Endothelial cell of umbilical vein (primary cell): ENCODE measurements around the gene RNF214. TPM values are rescaled to one million over a fixed set of nuclear protein-coding genes. Genes with fewer than 3 reads are reported as not detected.

Source experiments
- BruUV-seq: library from RNA; stranded (reverse); fragments of 400-500 nt; replicated peaks from 2 replicates; lab custom pipeline; 2021; lab: Mats Ljungman, UMichigan
- CTCF ChIA-PET: fragments of 300-600, 350-600 bp; sonication (Branson Sonifier 250); formaldehyde crosslinking; loops from one replicate; lab custom pipeline; 2021; ENCODE audit warnings: antibody characterized with exemption, inconsistent platforms; lab: Charles Lee
- POLR2A ChIA-PET: fragments of 300-600, 350-600 bp; sonication (Branson Sonifier 250); formaldehyde crosslinking; loops from one replicate; lab custom pipeline; 2021; ENCODE audit warnings: antibody characterized with exemption, inconsistent platforms; lab: Charles Lee
- DNase-seq: peaks from one replicate; pipeline ENCODE4 v3.0.0-alpha.2; 2011; ENCODE audit warnings: low read depth, low spot score
- FAIRE-seq: peaks from 2 replicates; lab custom pipeline; 2011; peaks lifted over from hg19 to GRCh38; lab: Jason Lieb, UNC
- H2AFZ ChIP-seq: 2 replicates; pipeline ENCODE4 v1.6.0; 2012; ENCODE audit warnings: low read depth, low read length, control low read depth, inconsistent platforms
- H3K27ac ChIP-seq: 2 replicates; pipeline ENCODE4 v1.5.1; 2011; ENCODE audit warnings: low read depth, mild to moderate bottlenecking, control low read depth, low read length, moderate library complexity; ENCODE audit not compliant: insufficient read depth
- H3K27me3 ChIP-seq, 2 experiments: 2 replicates each; pipeline versions ENCODE4 v1.6.0 to v1.6.1; 2011; ENCODE audit warnings: low read length in 2 of 2, mixed read lengths in 1 of 2; ENCODE audit not compliant: control insufficient read depth in 2 of 2, insufficient read depth in 2 of 2
- H3K36me3 ChIP-seq, 2 experiments: 2 replicates in 1 of 2; 3 replicates in 1 of 2; pipeline ENCODE4 v1.5.1; 2011; ENCODE audit warnings: low read length in 2 of 2, mild to moderate bottlenecking in 1 of 2, moderate library complexity in 1 of 2; ENCODE audit not compliant: control insufficient read depth in 2 of 2, insufficient read depth in 2 of 2; ENCODE audit errors: extremely low read depth in 1 of 2
- H3K4me1 ChIP-seq: 3 replicates; pipeline ENCODE4 v1.5.1; 2011; ENCODE audit warnings: mild to moderate bottlenecking, low read length; ENCODE audit not compliant: control insufficient read depth, insufficient read depth; ENCODE audit errors: extremely low read depth
- H3K4me2 ChIP-seq: 2 replicates; pipeline ENCODE4 v1.6.1; 2011; ENCODE audit warnings: low read length, control low read depth, mixed read lengths; ENCODE audit not compliant: insufficient read depth
- H3K4me3 ChIP-seq, 3 experiments: fragments of 200-600 bp in 1 of 3; sonication (generic), shearing (Covaris generic) in 1 of 3; replicated peaks in 1 of 3; 2 replicates each; pipeline ENCODE4 v1.5.1; 2011 to 2016; ENCODE audit warnings: control low read depth in 3 of 3, low read length in 3 of 3, mild to moderate bottlenecking in 2 of 3, inconsistent platforms in 1 of 3, low read depth in 1 of 3, moderate library complexity in 1 of 3; ENCODE audit not compliant: insufficient read depth in 1 of 3
- H3K79me2 ChIP-seq: 2 replicates; pipeline ENCODE4 v1.6.0; 2012; ENCODE audit warnings: low read length, inconsistent platforms; ENCODE audit not compliant: control insufficient read depth, insufficient read depth
- H3K9ac ChIP-seq: replicated peaks from 2 replicates; pipeline ENCODE3; 2011; ENCODE audit warnings: low read length, control low read depth; ENCODE audit not compliant: insufficient read depth; ENCODE audit errors: extremely low read depth
- H3K9me1 ChIP-seq: replicated peaks from 3 replicates; pipeline ENCODE4 v1.6.0; 2011; ENCODE audit warnings: mild to moderate bottlenecking, low read length; ENCODE audit not compliant: control insufficient read depth, insufficient read depth; ENCODE audit errors: extremely low read depth
- H3K9me3 ChIP-seq: replicated peaks from 2 replicates; pipeline ENCODE4 v1.5.1; 2012; ENCODE audit warnings: low read length, inconsistent platforms; ENCODE audit not compliant: control insufficient read depth, insufficient read depth
- H4K20me1 ChIP-seq: replicated peaks from 2 replicates; pipeline ENCODE3; 2011; ENCODE audit warnings: mild to moderate bottlenecking, low read length; ENCODE audit not compliant: control insufficient read depth, insufficient read depth; ENCODE audit errors: extremely low read depth
- JUN ChIP-seq: IDR thresholded peaks from 2 replicates; pipeline ENCODE4 v1.6.1; 2011; ENCODE audit warnings: borderline replicate concordance, low read depth; ENCODE audit not compliant: insufficient read length, insufficient read depth
- POLR2A ChIP-seq: IDR thresholded peaks from 2 replicates; pipeline ENCODE4 v1.6.1; 2012; ENCODE audit warnings: low read depth, mild to moderate bottlenecking, control low read depth, low read length
- POLR2AphosphoS5 ChIP-seq: IDR thresholded peaks from 2 replicates; pipeline ENCODE4 v1.6.1; 2012; ENCODE audit warnings: low read depth, mild to moderate bottlenecking, control low read depth, low read length, moderate library complexity; ENCODE audit not compliant: insufficient read depth
- dilution Hi-C: fragments of 300-500 bp; cut with MboI; formaldehyde crosslinking; loops from one replicate; pipeline ENCODE4 v1.15.0; 2019; ENCODE audit warnings: low sequenced_read_pairs; ENCODE audit not compliant: extremely low pct_ligation_motif_present
- intact Hi-C: fragments of 100-400 bp; cut with micrococcal nuclease; formaldehyde crosslinking; loops from one replicate; pipeline ENCODE4 v1.10.0; 2022
- polyA plus RNA-seq, 4 experiments: library from polyadenylated mRNA; depleted of rRNA in 3 of 4; stranded (reverse) in 3 of 4; unstranded in 1 of 4; fragments of >200 nt; gene quantifications; 2 replicates each; pipeline versions ENCODE4 v1.2.1 to v1.2.3, GENCODE V29; 2011 to 2012; ENCODE audit warnings: missing spikeins in 1 of 4
- total RNA-seq: library from RNA; stranded (reverse); gene quantifications from 2 replicates; pipeline ENCODE4 v1.2.3, GENCODE V29; 2021
- TF ChIP-seq, protein P1 (sequence below): IDR thresholded peaks from 2 replicates; pipeline ENCODE4 v1.6.1; 2011; ENCODE audit not compliant: insufficient read depth, insufficient read length
- TF ChIP-seq, protein P2 (sequence below), 2 donors: IDR thresholded peaks; 1 replicate in 1 of 2; 2 replicates in 1 of 2; pipeline ENCODE4 v1.5.1; 2011; ENCODE audit warnings: low read length in 2 of 2, mild to moderate bottlenecking in 2 of 2, moderate library complexity in 2 of 2, control low read depth in 1 of 2, inconsistent platforms in 1 of 2, low read depth in 1 of 2; ENCODE audit not compliant: insufficient read depth in 1 of 2; ENCODE audit errors: extremely low read depth in 1 of 2

RNF214 gene
- total and polyA plus RNA-seq, 2 donors (not counting 3 experiments of a cell fraction or from before 2014, with no cell fraction given) = 24.3 to 28.2 TPM

DNA sequence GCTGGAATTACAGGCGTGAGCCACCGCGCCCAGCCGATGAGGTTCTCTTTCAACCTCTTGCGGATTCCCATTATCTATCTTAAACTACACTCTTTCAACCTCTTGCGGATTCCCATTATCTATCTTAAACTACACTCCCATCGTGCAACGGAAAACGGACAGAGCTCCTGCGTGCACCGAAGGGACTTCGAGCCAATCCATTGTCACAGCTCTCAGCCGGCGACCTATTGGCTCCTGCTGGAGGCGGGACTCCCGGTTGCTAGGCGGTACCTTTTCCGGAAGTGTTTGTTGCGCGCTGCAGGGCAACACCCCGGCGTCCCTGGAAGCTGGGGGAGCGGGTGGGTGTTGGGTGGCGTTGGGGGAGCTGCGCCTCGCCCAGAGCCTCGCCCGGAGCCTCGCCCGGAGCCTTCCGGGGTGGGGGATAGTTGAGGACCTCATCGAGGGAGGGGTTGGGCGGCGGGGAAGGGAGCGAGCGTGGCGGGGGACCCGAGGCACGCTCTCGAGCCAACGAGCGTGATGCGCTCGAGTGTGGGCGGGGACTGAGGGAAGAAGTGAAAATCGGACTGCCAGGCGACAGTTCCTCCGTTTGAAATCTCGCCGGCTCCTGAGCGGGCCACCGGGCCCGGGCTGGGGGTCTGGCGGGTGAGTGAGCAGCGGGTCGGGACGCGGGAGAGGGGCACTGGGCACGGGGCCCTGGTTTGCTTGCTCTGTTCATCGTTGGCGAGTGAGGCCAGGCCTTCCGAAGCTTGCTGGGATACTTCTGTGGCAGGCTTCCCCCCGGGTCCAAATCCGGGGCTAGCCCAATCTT, 95.3 kb downstream of the RNF214 start, which contains the start of gene CEP164:
Gene CEP164, plus strand, starts transcription at position 288 of the 808 bp plus-strand sequence. CDS start 10,733 bp downstream, outside the sequence.
- BruUV-seq = no TSS peak
- TF ChIP-seq, protein P1, sequence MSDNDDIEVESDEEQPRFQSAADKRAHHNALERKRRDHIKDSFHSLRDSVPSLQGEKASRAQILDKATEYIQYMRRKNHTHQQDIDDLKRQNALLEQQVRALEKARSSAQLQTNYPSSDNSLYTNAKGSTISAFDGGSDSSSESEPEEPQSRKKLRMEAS = peak; percentile 27
- TF ChIP-seq POLR2A (peak; percentile 85), POLR2AphosphoS5 (peak; percentile 53), JUN (no peak)
- TF ChIP-seq, protein P2, sequence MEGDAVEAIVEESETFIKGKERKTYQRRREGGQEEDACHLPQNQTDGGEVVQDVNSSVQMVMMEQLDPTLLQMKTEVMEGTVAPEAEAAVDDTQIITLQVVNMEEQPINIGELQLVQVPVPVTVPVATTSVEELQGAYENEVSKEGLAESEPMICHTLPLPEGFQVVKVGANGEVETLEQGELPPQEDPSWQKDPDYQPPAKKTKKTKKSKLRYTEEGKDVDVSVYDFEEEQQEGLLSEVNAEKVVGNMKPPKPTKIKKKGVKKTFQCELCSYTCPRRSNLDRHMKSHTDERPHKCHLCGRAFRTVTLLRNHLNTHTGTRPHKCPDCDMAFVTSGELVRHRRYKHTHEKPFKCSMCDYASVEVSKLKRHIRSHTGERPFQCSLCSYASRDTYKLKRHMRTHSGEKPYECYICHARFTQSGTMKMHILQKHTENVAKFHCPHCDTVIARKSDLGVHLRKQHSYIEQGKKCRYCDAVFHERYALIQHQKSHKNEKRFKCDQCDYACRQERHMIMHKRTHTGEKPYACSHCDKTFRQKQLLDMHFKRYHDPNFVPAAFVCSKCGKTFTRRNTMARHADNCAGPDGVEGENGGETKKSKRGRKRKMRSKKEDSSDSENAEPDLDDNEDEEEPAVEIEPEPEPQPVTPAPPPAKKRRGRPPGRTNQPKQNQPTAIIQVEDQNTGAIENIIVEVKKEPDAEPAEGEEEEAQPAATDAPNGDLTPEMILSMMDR (IDR thresholded peaks at IDR 0.05; ENCODE audit: extremely low read depth in 1 of 2, insufficient read depth in 1 of 2, low read depth in 1 of 2, low read length in 2 of 2) = no peak
- Histone ChIP-seq H3K4me3 (peak within 1 kb of the TSS; percentile 62 to 79 (median 78)), H3K79me2 (peaks cover 1% of the 10 kb centered on the region), H4K20me1 (no peaks in the 10 kb centered on the region), H3K36me3 (no peaks in the 10 kb centered on the region), H3K9ac (peak within 1 kb of the TSS; percentile 80), H3K4me1 (peaks cover 9% of the 10 kb centered on the region), H3K27ac (peak within 1 kb of the TSS; percentile 48), H3K4me2 (peak within 1 kb of the TSS; percentile 79), H3K9me1 (no peaks in the 10 kb centered on the region), H2AFZ (peak within 1 kb of the TSS; percentile 82), H3K9me3 (no peaks in the 10 kb centered on the region), H3K27me3 (no peaks in the 10 kb centered on the region)
- dilution Hi-C loops (no loop called here), intact Hi-C loops (loop anchor here (1.0 to 5.0 kb wide), 3 partner anchors 11 to 540 kb away; partner anchors contain the start of genes BACE1, PCSK7, RNF214 and ZPR1)
- FAIRE-seq (peak; percentile 100), DNase-seq (peak; percentile 95)
- ChIA-PET CTCF (interaction anchor here (0.8 to 1.5 kb wide), 11 partner anchors 9 to 595 kb away, joined by 3 to 8 read pairs (median 4); partner anchors contain the start of gene BACE1), POLR2A (interaction anchor here (0.9 kb wide), 1 partner anchor 9 kb away, joined by 3 read pairs; no protein-coding TSS in a partner anchor)
